Endothelial cell of umbilical vein (primary cell): ENCODE results near the gene CAMK2B. TPM values are rescaled to one million over a fixed set of nuclear protein-coding genes. Genes with fewer than 3 reads are reported as not detected.

Experiments
- BruUV-seq: library from RNA; stranded (reverse); fragments of 400-500 nt; replicated peaks from 2 replicates; lab custom pipeline; 2021; lab: Mats Ljungman, UMichigan
- CTCF ChIA-PET: fragments of 300-600, 350-600 bp; sonication (Branson Sonifier 250); formaldehyde crosslinking; loops from one replicate; lab custom pipeline; 2021; ENCODE audit warnings: antibody characterized with exemption, inconsistent platforms; lab: Charles Lee
- POLR2A ChIA-PET: fragments of 300-600, 350-600 bp; sonication (Branson Sonifier 250); formaldehyde crosslinking; loops from one replicate; lab custom pipeline; 2021; ENCODE audit warnings: antibody characterized with exemption, inconsistent platforms; lab: Charles Lee
- DNase-seq: peaks from one replicate; pipeline ENCODE4 v3.0.0-alpha.2; 2011; ENCODE audit warnings: low read depth, low spot score
- FAIRE-seq: peaks from 2 replicates; lab custom pipeline; 2011; peaks lifted over from hg19 to GRCh38; lab: Jason Lieb, UNC
- H2AFZ ChIP-seq: 2 replicates; pipeline ENCODE4 v1.6.0; 2012; ENCODE audit warnings: low read depth, low read length, control low read depth, inconsistent platforms
- H3K27ac ChIP-seq: 2 replicates; pipeline ENCODE4 v1.5.1; 2011; ENCODE audit warnings: low read depth, mild to moderate bottlenecking, control low read depth, low read length, moderate library complexity; ENCODE audit not compliant: insufficient read depth
- H3K27me3 ChIP-seq, 2 experiments: 2 replicates each; pipeline versions ENCODE4 v1.6.0 to v1.6.1; 2011; ENCODE audit warnings: low read length in 2 of 2, mixed read lengths in 1 of 2; ENCODE audit not compliant: control insufficient read depth in 2 of 2, insufficient read depth in 2 of 2
- H3K36me3 ChIP-seq, 2 experiments: 2 replicates in 1 of 2; 3 replicates in 1 of 2; pipeline ENCODE4 v1.5.1; 2011; ENCODE audit warnings: low read length in 2 of 2, mild to moderate bottlenecking in 1 of 2, moderate library complexity in 1 of 2; ENCODE audit not compliant: control insufficient read depth in 2 of 2, insufficient read depth in 2 of 2; ENCODE audit errors: extremely low read depth in 1 of 2
- H3K4me1 ChIP-seq: 3 replicates; pipeline ENCODE4 v1.5.1; 2011; ENCODE audit warnings: mild to moderate bottlenecking, low read length; ENCODE audit not compliant: control insufficient read depth, insufficient read depth; ENCODE audit errors: extremely low read depth
- H3K4me2 ChIP-seq: 2 replicates; pipeline ENCODE4 v1.6.1; 2011; ENCODE audit warnings: low read length, control low read depth, mixed read lengths; ENCODE audit not compliant: insufficient read depth
- H3K4me3 ChIP-seq, 3 experiments: fragments of 200-600 bp in 1 of 3; sonication (generic), shearing (Covaris generic) in 1 of 3; replicated peaks in 1 of 3; 2 replicates each; pipeline ENCODE4 v1.5.1; 2011 to 2016; ENCODE audit warnings: control low read depth in 3 of 3, low read length in 3 of 3, mild to moderate bottlenecking in 2 of 3, inconsistent platforms in 1 of 3, low read depth in 1 of 3, moderate library complexity in 1 of 3; ENCODE audit not compliant: insufficient read depth in 1 of 3
- H3K79me2 ChIP-seq: 2 replicates; pipeline ENCODE4 v1.6.0; 2012; ENCODE audit warnings: low read length, inconsistent platforms; ENCODE audit not compliant: control insufficient read depth, insufficient read depth
- H3K9ac ChIP-seq: replicated peaks from 2 replicates; pipeline ENCODE3; 2011; ENCODE audit warnings: low read length, control low read depth; ENCODE audit not compliant: insufficient read depth; ENCODE audit errors: extremely low read depth
- H3K9me1 ChIP-seq: replicated peaks from 3 replicates; pipeline ENCODE4 v1.6.0; 2011; ENCODE audit warnings: mild to moderate bottlenecking, low read length; ENCODE audit not compliant: control insufficient read depth, insufficient read depth; ENCODE audit errors: extremely low read depth
- H3K9me3 ChIP-seq: replicated peaks from 2 replicates; pipeline ENCODE4 v1.5.1; 2012; ENCODE audit warnings: low read length, inconsistent platforms; ENCODE audit not compliant: control insufficient read depth, insufficient read depth
- H4K20me1 ChIP-seq: replicated peaks from 2 replicates; pipeline ENCODE3; 2011; ENCODE audit warnings: mild to moderate bottlenecking, low read length; ENCODE audit not compliant: control insufficient read depth, insufficient read depth; ENCODE audit errors: extremely low read depth
- EZH2 ChIP-seq: IDR thresholded peaks from 2 replicates; pipeline ENCODE4 v1.6.1; 2012; ENCODE audit warnings: borderline replicate concordance, low read depth, mild to moderate bottlenecking, moderate library complexity, low read length, inconsistent platforms; ENCODE audit not compliant: severe bottlenecking
- FOS ChIP-seq: IDR thresholded peaks from 2 replicates; pipeline ENCODE4 v1.6.1; 2011; ENCODE audit warnings: mild to moderate bottlenecking, low read length, moderate library complexity, borderline replicate concordance; ENCODE audit not compliant: insufficient read depth
- GATA2 ChIP-seq: IDR thresholded peaks from 2 replicates; pipeline ENCODE4 v1.7.0; 2011; ENCODE audit warnings: low read depth, mild to moderate bottlenecking, moderate library complexity, mixed read lengths, low read length; ENCODE audit not compliant: insufficient read length, insufficient read depth
- JUN ChIP-seq: IDR thresholded peaks from 2 replicates; pipeline ENCODE4 v1.6.1; 2011; ENCODE audit warnings: borderline replicate concordance, low read depth; ENCODE audit not compliant: insufficient read length, insufficient read depth
- MAX ChIP-seq: IDR thresholded peaks from 2 replicates; pipeline ENCODE4 v1.6.1; 2011; ENCODE audit not compliant: insufficient read depth, insufficient read length
- MYC ChIP-seq: IDR thresholded peaks from one replicate; pipeline ENCODE4 v1.6.1; 2011; ENCODE audit warnings: mild to moderate bottlenecking, low read depth, low read length
- POLR2A ChIP-seq: IDR thresholded peaks from 2 replicates; pipeline ENCODE4 v1.6.1; 2012; ENCODE audit warnings: low read depth, mild to moderate bottlenecking, control low read depth, low read length
- POLR2AphosphoS5 ChIP-seq: IDR thresholded peaks from 2 replicates; pipeline ENCODE4 v1.6.1; 2012; ENCODE audit warnings: low read depth, mild to moderate bottlenecking, control low read depth, low read length, moderate library complexity; ENCODE audit not compliant: insufficient read depth
- dilution Hi-C: fragments of 300-500 bp; cut with MboI; formaldehyde crosslinking; loops from one replicate; pipeline ENCODE4 v1.15.0; 2019; ENCODE audit warnings: low sequenced_read_pairs; ENCODE audit not compliant: extremely low pct_ligation_motif_present
- intact Hi-C: fragments of 100-400 bp; cut with micrococcal nuclease; formaldehyde crosslinking; loops from one replicate; pipeline ENCODE4 v1.10.0; 2022
- polyA plus RNA-seq, 4 experiments: library from polyadenylated mRNA; depleted of rRNA in 3 of 4; stranded (reverse) in 3 of 4; unstranded in 1 of 4; fragments of >200 nt; gene quantifications; 2 replicates each; pipeline versions ENCODE4 v1.2.1 to v1.2.3, GENCODE V29; 2011 to 2012; ENCODE audit warnings: missing spikeins in 1 of 4
- total RNA-seq: library from RNA; stranded (reverse); gene quantifications from 2 replicates; pipeline ENCODE4 v1.2.3, GENCODE V29; 2021
- TF ChIP-seq, protein P1 (sequence below), 2 donors: IDR thresholded peaks; 1 replicate in 1 of 2; 2 replicates in 1 of 2; pipeline ENCODE4 v1.5.1; 2011; ENCODE audit warnings: low read length in 2 of 2, mild to moderate bottlenecking in 2 of 2, moderate library complexity in 2 of 2, control low read depth in 1 of 2, inconsistent platforms in 1 of 2, low read depth in 1 of 2; ENCODE audit not compliant: insufficient read depth in 1 of 2; ENCODE audit errors: extremely low read depth in 1 of 2

Gene CAMK2B
- total and polyA plus RNA-seq, 2 donors (not counting 3 experiments of a cell fraction or from before 2014, with no cell fraction given): 0.57 to 1.6 TPM

DNA sequence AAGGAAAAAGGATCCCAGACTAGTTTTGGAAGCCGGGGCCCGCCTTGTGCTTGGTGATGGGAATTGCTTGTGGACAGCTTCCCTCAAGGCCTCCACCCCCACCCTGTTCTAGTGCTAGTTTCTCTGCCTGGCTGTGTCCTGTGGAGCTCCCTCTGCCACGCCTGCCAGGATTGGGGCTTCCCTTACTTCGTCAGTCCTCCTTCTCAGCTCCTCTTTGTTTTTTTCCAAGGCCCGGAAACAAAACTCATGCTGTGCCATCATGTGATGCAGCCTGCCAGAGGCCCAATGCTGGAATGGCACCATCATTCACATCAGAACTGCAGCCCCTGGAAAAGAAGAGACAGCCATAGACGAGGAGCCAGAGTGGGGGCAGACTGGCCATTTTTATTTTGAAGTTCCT lies 113.4 kb downstream of the CAMK2B start:
- Histone ChIP-seq H3K9me3 (no peaks in the 10 kb centered on the region), H3K36me3 (peaks cover 15 to 50% of the 10 kb centered on the region in 2 experiments), H3K79me2 (no peaks in the 10 kb centered on the region), H3K4me1 (no peaks in the 10 kb centered on the region), H3K9ac (no peak overlapping the region), H3K4me2 (no peak overlapping the region), H4K20me1 (no peaks in the 10 kb centered on the region), H2AFZ (no peak overlapping the region), H3K4me3 (no peak overlapping the region), H3K27ac (no peak overlapping the region), H3K9me1 (no peaks in the 10 kb centered on the region), H3K27me3 (no peaks in the 10 kb centered on the region)
- dilution Hi-C loops (no loop called here), intact Hi-C loops (no loop called here)
- ChIA-PET POLR2A (no interaction called here), CTCF (no interaction called here)
- TF ChIP-seq MYC (no peak), POLR2A (no peak), JUN (no peak), FOS (no peak), GATA2 (no peak), EZH2 (no peak), MAX (no peak), POLR2AphosphoS5 (no peak)
- TF ChIP-seq, protein P1, sequence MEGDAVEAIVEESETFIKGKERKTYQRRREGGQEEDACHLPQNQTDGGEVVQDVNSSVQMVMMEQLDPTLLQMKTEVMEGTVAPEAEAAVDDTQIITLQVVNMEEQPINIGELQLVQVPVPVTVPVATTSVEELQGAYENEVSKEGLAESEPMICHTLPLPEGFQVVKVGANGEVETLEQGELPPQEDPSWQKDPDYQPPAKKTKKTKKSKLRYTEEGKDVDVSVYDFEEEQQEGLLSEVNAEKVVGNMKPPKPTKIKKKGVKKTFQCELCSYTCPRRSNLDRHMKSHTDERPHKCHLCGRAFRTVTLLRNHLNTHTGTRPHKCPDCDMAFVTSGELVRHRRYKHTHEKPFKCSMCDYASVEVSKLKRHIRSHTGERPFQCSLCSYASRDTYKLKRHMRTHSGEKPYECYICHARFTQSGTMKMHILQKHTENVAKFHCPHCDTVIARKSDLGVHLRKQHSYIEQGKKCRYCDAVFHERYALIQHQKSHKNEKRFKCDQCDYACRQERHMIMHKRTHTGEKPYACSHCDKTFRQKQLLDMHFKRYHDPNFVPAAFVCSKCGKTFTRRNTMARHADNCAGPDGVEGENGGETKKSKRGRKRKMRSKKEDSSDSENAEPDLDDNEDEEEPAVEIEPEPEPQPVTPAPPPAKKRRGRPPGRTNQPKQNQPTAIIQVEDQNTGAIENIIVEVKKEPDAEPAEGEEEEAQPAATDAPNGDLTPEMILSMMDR (IDR thresholded peaks at IDR 0.05; ENCODE audit: extremely low read depth in 1 of 2, insufficient read depth in 1 of 2, low read depth in 1 of 2, low read length in 2 of 2): no peak
- no TSS peak for BruUV-seq
- DNase-seq: no peak
- no peak for FAIRE-seq
